ENCODE results near the gene MRPS6.

GRCh38 chr21:34076835-34077234 lies 3.5 kb downstream of the MRPS6 start:
- TF ChIP-seq POLR2A (IDR thresholded peaks at IDR 0.05; ENCODE audit: low read depth, low read length) (no peak), SPI1 (IDR thresholded peaks at IDR 0.05; ENCODE audit: low read depth, low read length) (no peak), TAF1 (IDR thresholded peaks at IDR 0.05; ENCODE audit: low read depth, low read length) (no peak)
